H1 (cell line): ENCODE data around the gene ARL10. TPM values are rescaled to one million over a fixed set of nuclear protein-coding genes. Genes with fewer than 3 reads are reported as not detected.

Source experiments
- ATF2 ChIP-seq: IDR thresholded peaks from 2 replicates; pipeline ENCODE4 v1.6.1; 2012; ENCODE audit warnings: low read length, inconsistent platforms
- CBX5 ChIP-seq: fragments of 300-800, 300-1000 bp; sonication (generic); IDR thresholded peaks from 2 replicates; pipeline ENCODE4 v1.7.1; 2016; ENCODE audit warnings: antibody characterized with exemption, low read length, low read depth
- CTBP2 ChIP-seq: IDR thresholded peaks from 2 replicates; pipeline ENCODE4 v1.7.0; 2011; ENCODE audit warnings: borderline replicate concordance, mild to moderate bottlenecking, moderate library complexity, mixed read lengths, low read length; ENCODE audit not compliant: insufficient read depth, insufficient read length
- MAX ChIP-seq: IDR thresholded peaks from 2 replicates; pipeline ENCODE4 v1.6.1; 2012; ENCODE audit warnings: inconsistent platforms
- POLR2AphosphoS5 ChIP-seq: IDR thresholded peaks from 2 replicates; pipeline ENCODE4 v1.6.1; 2011; ENCODE audit warnings: low read depth, low read length
- RBBP5 ChIP-seq: IDR thresholded peaks from 2 replicates; pipeline ENCODE4 v1.7.1; 2012; ENCODE audit warnings: low read depth, mild to moderate bottlenecking, inconsistent platforms, low read length, moderate library complexity, borderline replicate concordance
- RNF2 ChIP-seq: fragments of 200-900, 300-1000 bp; sonication (generic); IDR thresholded peaks from 2 replicates; pipeline ENCODE4 v1.7.1; 2016; ENCODE audit warnings: borderline replicate concordance, low read depth, mild to moderate bottlenecking, antibody characterized with exemption, low read length; ENCODE audit not compliant: poor library complexity, severe bottlenecking; ENCODE audit errors: missing control alignments
- SP4 ChIP-seq: IDR thresholded peaks from 2 replicates; pipeline ENCODE4 v1.6.1; 2012; ENCODE audit warnings: low read length, inconsistent platforms
- polyA plus RNA-seq, 7 experiments: library from polyadenylated mRNA; depleted of rRNA in 3 of 7; stranded (reverse) in 5 of 7; unstranded in 2 of 7; fragments of >200 nt in 5 of 7; fragments of 200-250 nt in 2 of 7; gene quantifications; 1 replicate in 5 of 7; 2 replicates in 1 of 7; 4 replicates in 1 of 7; pipeline versions ENCODE4 v1.2.1 to v1.2.3, GENCODE V29; 2011 to 2013; ENCODE audit warnings: missing spikeins in 2 of 7, mixed read lengths in 2 of 7
- total RNA-seq: library from RNA; stranded (reverse); fragmentation: NEBNext Ultra II Directional; extraction: Animal tissue kit (Norgen Biotek cat#: 25700); gene quantifications from 2 replicates; pipeline ENCODE4 v1.2.1, GENCODE V29; 2021

ARL10 gene
- total and polyA plus RNA-seq, 2 of the 8 experiments (the other 6 are each of a cell fraction or from before 2014, with no cell fraction given): 3.1 to 7.4 TPM

GRCh38 chr5:176387384-176387925 lies 22.2 kb downstream of the ARL10 start (continued):
- TF ChIP-seq ATF2: no peak
- no peak for TF ChIP-seq CTBP2
- no peak for TF ChIP-seq RNF2
- TF ChIP-seq SP4: no peak
- no peak for TF ChIP-seq MAX
- no peak for TF ChIP-seq CBX5
- TF ChIP-seq RBBP5: no peak
- TF ChIP-seq POLR2AphosphoS5: no peak
